ENCODE measurements around the gene IFRD2.

- TF ChIP-seq JUND (IDR thresholded peaks at IDR 0.05; ENCODE audit: borderline replicate concordance, low read depth, low read length) (no peak), JUND (tag; IDR thresholded peaks at IDR 0.05; ENCODE audit: borderline replicate concordance, low read depth, low read length) (no peak), REST (IDR thresholded peaks at IDR 0.05; ENCODE audit: borderline replicate concordance) (no peak), REST (CRISPR knock-in tag; IDR thresholded peaks at IDR 0.05; ENCODE audit: low read depth) (no peak), CTCF (IDR thresholded peaks at IDR 0.05 in 2 of 3, conservative IDR thresholded peaks at IDR 0.05 in 1 of 3; ENCODE audit: insufficient read depth in 2 of 3, low read depth in 1 of 3, low read length in 3 of 3) (no peak), NFE2L1 (tag; IDR thresholded peaks at IDR 0.05; ENCODE audit: borderline replicate concordance, low read depth) (no peak), ZNF609 (CRISPR knock-in tag; IDR thresholded peaks at IDR 0.05; ENCODE audit: borderline replicate concordance) (no peak), ESRRA (IDR thresholded peaks at IDR 0.05; ENCODE audit: borderline replicate concordance, low read depth) (no peak), JUN (IDR thresholded peaks at IDR 0.05; ENCODE audit: borderline replicate concordance, low read depth, low read length) (no peak), JUN (CRISPR knock-in tag; IDR thresholded peaks at IDR 0.05; ENCODE audit: borderline replicate concordance) (no peak), RCOR1 (IDR thresholded peaks at IDR 0.05; ENCODE audit: borderline replicate concordance in 1 of 2, low read depth in 2 of 2, low read length in 2 of 2) (no peak), WHSC1 (IDR thresholded peaks at IDR 0.05; ENCODE audit: low read length) (no peak)
Measured at GRCh38 chr3:50290161-50290641, 2.0 kb downstream of the IFRD2 start.
